BE2C (cell line): ENCODE results near the gene TOMM70.

ENCODE experiments used
- DNase-seq: peaks from one replicate; pipeline ENCODE4 v3.0.0-alpha.2; 2020
- H3K27me3 ChIP-seq: fragments of 250-450 bp; sonication (Bioruptor Pico); 2 replicates; pipeline ENCODE4 v1.5.1; 2020; ENCODE audit warnings: mild to moderate bottlenecking
- H3K36me3 ChIP-seq: fragments of 250-450 bp; sonication (Bioruptor Pico); 2 replicates; pipeline ENCODE4 v1.5.1; 2020; ENCODE audit warnings: mild to moderate bottlenecking
- H3K4me1 ChIP-seq: fragments of 250-450 bp; sonication (Bioruptor Pico); 2 replicates; pipeline ENCODE4 v1.5.1; 2020
- H3K4me3 ChIP-seq: 2 replicates; pipeline ENCODE4 v1.5.1; 2011; ENCODE audit warnings: low read depth, low read length
- H3K9me3 ChIP-seq: fragments of 250-450 bp; sonication (Bioruptor Pico); 2 replicates; pipeline ENCODE4 v1.5.1; 2020
- CTCF ChIP-seq: IDR thresholded peaks from 2 replicates; pipeline ENCODE4 v1.5.1; 2012; ENCODE audit warnings: mild to moderate bottlenecking, low read depth, low read length

Gene TOMM70

GRCh38 chr3:100438623-100438974 is 37.7 kb upstream of the TOMM70 start:
- Histone ChIP-seq H3K27me3 (no peaks in the 10 kb centered on the region), H3K4me3 (no peak overlapping the region), H3K9me3 (no peaks in the 10 kb centered on the region), H3K4me1 (no peaks in the 10 kb centered on the region), H3K36me3 (no peaks in the 10 kb centered on the region)
- no peak for TF ChIP-seq CTCF
- no peak for DNase-seq

DNA sequence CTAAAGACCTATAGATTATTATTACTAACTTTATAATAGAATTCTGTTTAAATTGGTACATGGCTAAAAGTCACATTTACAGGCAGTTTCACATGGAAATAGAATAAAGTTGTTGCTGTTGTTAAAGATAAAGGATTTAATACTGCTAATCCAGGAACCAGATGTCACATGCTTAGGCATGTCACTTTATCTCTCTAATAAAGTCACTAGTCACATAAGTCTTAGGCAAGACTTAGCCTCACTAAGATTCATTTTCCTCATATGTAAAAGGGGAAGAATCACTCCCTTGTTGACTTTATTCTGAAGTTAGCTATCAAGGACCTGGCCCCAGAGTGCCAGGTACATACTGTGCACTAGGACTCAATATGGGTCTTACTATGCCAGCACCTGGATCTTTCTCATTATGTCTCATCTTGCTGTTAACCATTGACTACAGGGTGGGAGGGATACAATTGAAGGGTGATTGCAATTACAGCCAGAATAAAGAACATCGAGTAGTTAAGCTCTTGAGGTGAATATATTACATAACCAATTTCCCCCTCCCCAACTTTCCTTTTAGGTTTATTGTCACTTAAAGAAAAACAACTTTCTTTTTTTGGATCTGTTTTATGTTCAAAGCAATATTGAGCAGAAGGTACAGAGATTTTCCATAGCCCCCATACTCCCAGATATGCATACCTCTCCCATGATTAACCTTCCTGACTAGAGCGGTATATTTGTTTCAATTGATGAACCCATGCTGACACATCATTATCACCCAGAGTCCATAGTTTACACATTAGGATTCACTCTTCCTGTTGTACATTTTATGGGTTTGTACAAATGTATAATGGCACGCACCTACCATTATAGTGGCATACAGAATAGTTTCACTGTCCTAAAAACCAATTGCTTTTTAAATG is 37.1 kb upstream of the TOMM70 start:
- TF ChIP-seq CTCF, result no peak
- no peaks in the 10 kb centered on the region for H3K36me3 ChIP-seq
- H3K4me1 ChIP-seq, result no peaks in the 10 kb centered on the region
- no peaks in the 10 kb centered on the region for H3K9me3 ChIP-seq
- no peaks in the 10 kb centered on the region for H3K27me3 ChIP-seq
- H3K4me3 ChIP-seq, result no peak overlapping the region
- no peak for DNase-seq

DNA sequence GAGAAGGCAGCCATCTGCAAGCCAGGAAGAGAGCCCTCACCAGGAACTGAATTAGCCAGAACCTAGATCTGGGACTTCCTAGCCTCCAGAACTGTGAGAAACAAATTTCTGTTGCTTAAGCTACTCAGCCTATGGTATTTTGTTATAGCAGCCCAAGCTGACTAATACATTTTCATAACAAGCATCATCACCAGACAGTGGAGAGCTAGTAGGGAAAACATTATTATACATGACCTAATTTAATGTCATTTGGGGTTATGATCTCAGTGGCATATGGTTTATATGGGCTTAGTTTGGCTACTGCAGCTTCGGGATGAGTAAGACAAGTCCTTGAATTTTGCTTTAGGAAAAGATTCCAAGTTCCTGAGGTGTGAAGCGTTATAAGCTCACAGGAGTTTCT is 36.1 kb upstream of the TOMM70 start:
- Histone ChIP-seq H3K36me3 (no peaks in the 10 kb centered on the region), H3K4me3 (no peak overlapping the region), H3K4me1 (no peaks in the 10 kb centered on the region), H3K9me3 (no peaks in the 10 kb centered on the region), H3K27me3 (no peaks in the 10 kb centered on the region)
- DNase-seq, result no peak
- no peak for TF ChIP-seq CTCF

DNA sequence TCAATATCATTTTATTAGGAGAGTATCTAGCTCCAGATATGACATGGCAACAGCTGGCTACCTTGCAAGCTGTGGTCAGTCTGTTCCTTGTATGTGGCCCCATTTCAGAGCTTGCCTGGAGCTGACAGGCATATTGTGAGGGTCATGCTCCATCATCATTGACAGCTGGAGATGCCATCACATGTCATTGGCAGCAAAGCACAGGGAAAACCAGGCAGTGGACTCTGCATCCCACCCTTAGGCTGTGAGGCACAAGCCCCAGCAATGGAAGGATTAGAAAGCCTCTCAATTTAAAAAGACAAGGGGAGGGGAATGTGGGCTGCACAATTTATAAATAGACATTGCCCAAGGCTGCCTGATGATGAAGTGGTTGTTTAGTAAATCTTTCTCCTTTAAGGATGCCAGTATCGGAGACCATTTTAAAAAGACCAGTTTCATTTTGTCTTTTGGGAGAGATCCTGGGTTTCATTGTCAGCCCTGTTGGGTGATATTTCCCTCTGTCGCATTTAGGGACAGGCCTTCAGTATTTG is 28.4 kb upstream of the TOMM70 start:
- Histone ChIP-seq H3K4me1 (no peaks in the 10 kb centered on the region), H3K36me3 (no peaks in the 10 kb centered on the region), H3K4me3 (no peak overlapping the region), H3K27me3 (no peaks in the 10 kb centered on the region), H3K9me3 (no peaks in the 10 kb centered on the region)
- no peak for DNase-seq
- no peak for TF ChIP-seq CTCF

DNA sequence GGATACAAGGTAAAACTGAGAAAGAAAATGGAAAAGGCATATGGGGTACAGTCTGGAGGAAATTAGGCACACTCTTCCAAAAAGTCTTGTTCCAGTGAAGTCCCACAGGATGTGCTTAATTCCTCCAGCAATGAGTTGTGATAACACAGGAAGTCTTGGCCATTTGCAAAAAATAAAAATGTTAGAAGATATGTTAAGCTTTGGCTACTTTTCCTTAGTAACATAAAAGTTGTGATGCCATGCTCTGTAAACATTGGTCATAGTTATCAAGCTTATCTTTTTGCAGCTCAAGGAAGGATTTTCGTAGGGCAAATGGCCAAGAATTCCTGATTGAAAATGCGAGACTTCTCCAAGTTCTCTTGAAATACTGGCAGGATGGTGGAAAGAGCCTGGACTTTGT is 26.8 kb upstream of the TOMM70 start:
- no peaks in the 10 kb centered on the region for H3K4me1 ChIP-seq
- TF ChIP-seq CTCF, result no peak
- H3K9me3 ChIP-seq, result no peaks in the 10 kb centered on the region
- no peak overlapping the region for H3K4me3 ChIP-seq
- DNase-seq, result no peak
- H3K36me3 ChIP-seq, result no peaks in the 10 kb centered on the region
- H3K27me3 ChIP-seq, result no peaks in the 10 kb centered on the region

GRCh38 chr3:100426067-100426682 is 25.3 kb upstream of the TOMM70 start:
- H3K9me3 ChIP-seq, result no peaks in the 10 kb centered on the region

More at GRCh38 chr3:100426067-100426682, 25.3 kb upstream of the TOMM70 start:
- Histone ChIP-seq H3K27me3 (no peaks in the 10 kb centered on the region), H3K4me1 (no peaks in the 10 kb centered on the region), H3K36me3 (no peaks in the 10 kb centered on the region), H3K4me3 (no peak overlapping the region)
- TF ChIP-seq CTCF, result no peak
- no peak for DNase-seq
